ENCODE data around the gene OR2Y1.
A peak's percentile ranks its signal among the peaks of the same experiment; 100 is the strongest.
"Not testable (repeated sequence)": the region's sequence is repeated elsewhere in the genome, so short reads cannot be mapped to it uniquely, and the experiment has no call there.

The OR2Y1 gene

DNA sequence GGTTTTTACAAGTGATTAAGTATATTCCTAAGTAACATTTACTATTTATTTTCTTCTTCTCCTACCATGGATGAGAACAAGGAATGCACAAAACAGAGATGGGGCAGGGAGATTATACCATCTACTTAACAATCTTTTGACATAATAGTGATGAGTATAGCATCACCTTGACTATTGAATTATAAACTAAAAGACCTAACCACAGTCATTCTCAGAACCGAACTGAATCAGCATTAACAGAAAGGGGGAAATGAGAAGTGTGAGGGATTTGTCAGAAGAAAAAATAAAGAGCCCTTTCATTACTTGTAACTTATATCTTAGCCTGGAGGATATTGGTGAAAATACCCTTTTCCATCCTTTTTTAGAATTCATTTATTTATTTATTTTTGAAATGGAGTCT is 21.9 kb downstream of the OR2Y1 start:
- no peak for DNase-seq (ENCODE audit: low read depth)
- TF ChIP-seq, protein P1, sequence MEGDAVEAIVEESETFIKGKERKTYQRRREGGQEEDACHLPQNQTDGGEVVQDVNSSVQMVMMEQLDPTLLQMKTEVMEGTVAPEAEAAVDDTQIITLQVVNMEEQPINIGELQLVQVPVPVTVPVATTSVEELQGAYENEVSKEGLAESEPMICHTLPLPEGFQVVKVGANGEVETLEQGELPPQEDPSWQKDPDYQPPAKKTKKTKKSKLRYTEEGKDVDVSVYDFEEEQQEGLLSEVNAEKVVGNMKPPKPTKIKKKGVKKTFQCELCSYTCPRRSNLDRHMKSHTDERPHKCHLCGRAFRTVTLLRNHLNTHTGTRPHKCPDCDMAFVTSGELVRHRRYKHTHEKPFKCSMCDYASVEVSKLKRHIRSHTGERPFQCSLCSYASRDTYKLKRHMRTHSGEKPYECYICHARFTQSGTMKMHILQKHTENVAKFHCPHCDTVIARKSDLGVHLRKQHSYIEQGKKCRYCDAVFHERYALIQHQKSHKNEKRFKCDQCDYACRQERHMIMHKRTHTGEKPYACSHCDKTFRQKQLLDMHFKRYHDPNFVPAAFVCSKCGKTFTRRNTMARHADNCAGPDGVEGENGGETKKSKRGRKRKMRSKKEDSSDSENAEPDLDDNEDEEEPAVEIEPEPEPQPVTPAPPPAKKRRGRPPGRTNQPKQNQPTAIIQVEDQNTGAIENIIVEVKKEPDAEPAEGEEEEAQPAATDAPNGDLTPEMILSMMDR (conservative IDR thresholded peaks at IDR 0.05; ENCODE audit: control insufficient read depth, insufficient read depth, low read depth, low read length) = no peak

DNA sequence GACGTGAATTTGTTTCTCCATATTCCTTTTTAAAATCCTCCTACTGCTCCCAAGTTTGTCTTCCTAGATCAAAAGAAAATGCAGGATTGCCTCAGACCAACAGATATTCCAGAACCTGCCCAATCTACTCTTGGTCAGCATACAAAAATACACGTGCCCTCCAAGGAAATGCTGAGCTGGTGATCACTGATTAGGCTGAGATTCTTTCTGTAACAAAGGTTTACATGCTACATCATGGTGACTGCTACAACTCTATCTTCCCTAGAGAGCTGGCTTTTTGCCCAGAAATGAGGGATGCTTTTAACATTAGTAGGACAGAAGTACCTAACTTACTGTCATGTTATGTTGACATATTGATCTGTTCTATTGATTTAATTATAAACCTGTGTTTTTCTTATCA is 35.5 kb downstream of the OR2Y1 start:
- TF ChIP-seq, protein P1 (conservative IDR thresholded peaks at IDR 0.05; ENCODE audit: control insufficient read depth, insufficient read depth, low read depth, low read length) = no peak
- peak; percentile 30 for DNase-seq (ENCODE audit: low read depth)
- H3K4me3 ChIP-seq (ENCODE audit: control insufficient read depth, low read depth, low read length) = no peak overlapping the region

More for the DNA sequence above, 21.9 kb downstream of the OR2Y1 start:
- no peak overlapping the region for H3K4me3 ChIP-seq (ENCODE audit: control insufficient read depth, low read depth, low read length)

- DNase-seq (ENCODE audit: low read depth) = no peak
- H3K4me3 ChIP-seq (ENCODE audit: control insufficient read depth, low read depth, low read length) = no peak overlapping the region
- TF ChIP-seq, protein P1 (conservative IDR thresholded peaks at IDR 0.05; ENCODE audit: control insufficient read depth, insufficient read depth, low read depth, low read length) = no peak
Observed at GRCh38 chr5:180703912-180704311, 35.9 kb downstream of the OR2Y1 start.

GRCh38 chr5:180703371-180703770 is 36.5 kb downstream of the OR2Y1 start:
- not testable (repeated sequence) for H3K4me3 ChIP-seq (ENCODE audit: control insufficient read depth, low read depth, low read length)

GRCh38 chr5:180700440-180700839 is 39.4 kb downstream of the OR2Y1 start:
- DNase-seq (ENCODE audit: low read depth) = not testable (repeated sequence)

More at GRCh38 chr5:180703371-180703770, 36.5 kb downstream of the OR2Y1 start:
- DNase-seq (ENCODE audit: low read depth) = not testable (repeated sequence)

GRCh38 chr5:180699042-180699441 is 40.8 kb downstream of the OR2Y1 start:
- TF ChIP-seq, protein P1 (conservative IDR thresholded peaks at IDR 0.05; ENCODE audit: control insufficient read depth, insufficient read depth, low read depth, low read length) = no peak
- no peak for DNase-seq (ENCODE audit: low read depth)
- no peak overlapping the region for H3K4me3 ChIP-seq (ENCODE audit: control insufficient read depth, low read depth, low read length)

More at GRCh38 chr5:180700440-180700839, 39.4 kb downstream of the OR2Y1 start:
- H3K4me3 ChIP-seq (ENCODE audit: control insufficient read depth, low read depth, low read length) = not testable (repeated sequence)

DNA sequence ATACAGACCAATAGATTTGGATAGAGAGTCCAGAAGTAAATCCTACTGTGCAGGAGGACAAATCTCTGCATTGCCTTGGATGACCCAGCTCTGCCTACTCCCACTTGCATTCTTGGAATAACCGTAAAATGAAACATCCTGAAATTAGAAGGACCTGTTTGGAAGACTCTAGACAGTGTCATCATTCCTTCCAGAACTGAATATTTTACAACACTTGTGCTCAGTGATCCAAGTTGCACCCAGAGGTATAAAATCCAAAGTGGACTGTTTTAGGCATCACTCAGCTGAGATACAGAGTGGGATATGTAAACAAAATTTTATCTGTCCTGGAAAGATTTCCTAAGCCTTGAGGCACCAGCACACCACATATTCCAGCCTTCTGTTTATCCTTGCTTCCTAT is 43.7 kb downstream of the OR2Y1 start:
- TF ChIP-seq, protein P1 (conservative IDR thresholded peaks at IDR 0.05; ENCODE audit: control insufficient read depth, insufficient read depth, low read depth, low read length) = no peak
- H3K4me3 ChIP-seq (ENCODE audit: control insufficient read depth, low read depth, low read length) = no peak overlapping the region
- DNase-seq (ENCODE audit: low read depth) = no peak

- TF ChIP-seq, protein P1 (conservative IDR thresholded peaks at IDR 0.05; ENCODE audit: control insufficient read depth, insufficient read depth, low read depth, low read length) = no peak
- no peak for DNase-seq (ENCODE audit: low read depth)
- no peak overlapping the region for H3K4me3 ChIP-seq (ENCODE audit: control insufficient read depth, low read depth, low read length)
Observed at GRCh38 chr5:180692429-180692828, 47.4 kb downstream of the OR2Y1 start.
